Ectodermal cell (in vitro differentiated cells): Measurements from ENCODE around the gene DPP3.
"Not testable (repeated sequence)": the region's sequence is repeated elsewhere in the genome, so short reads cannot be mapped to it uniquely, and the experiment has no call there.

Experiments used
- H3K27ac ChIP-seq: 2 replicates; pipeline ENCODE4 v1.7.0; 2013; ENCODE audit warnings: mild to moderate bottlenecking, low read depth, low read length; ENCODE audit not compliant: insufficient read depth, poor library complexity, severe bottlenecking
- H3K27me3 ChIP-seq: 2 replicates; pipeline ENCODE4 v1.7.0; 2013; ENCODE audit warnings: mild to moderate bottlenecking, low read length; ENCODE audit not compliant: insufficient read depth, control insufficient read depth, poor library complexity, severe bottlenecking
- H3K36me3 ChIP-seq: one replicate; pipeline ENCODE4 v1.7.0; 2013; ENCODE audit warnings: low read length; ENCODE audit not compliant: control insufficient read depth, insufficient read depth
- H3K4me1 ChIP-seq: one replicate; pipeline ENCODE4 v1.7.0; 2013; ENCODE audit warnings: low read length; ENCODE audit not compliant: control insufficient read depth, insufficient read depth
- H3K4me3 ChIP-seq: 2 replicates; pipeline ENCODE4 v1.7.0; 2013; ENCODE audit warnings: low read depth, low read length, control low read depth; ENCODE audit not compliant: insufficient read depth
- H3K9me3 ChIP-seq: 2 replicates; pipeline ENCODE4 v1.7.0; 2013; ENCODE audit warnings: mild to moderate bottlenecking, low read length, moderate library complexity; ENCODE audit not compliant: control insufficient read depth
- WGBS, 2 experiments: methylation state at CpG; one replicate each; pipeline ENCODE4 v1.1.7; 2013; ENCODE audit warnings: missing lambda C conversion rate in 2 of 2; 5-methylcytosine and 5-hydroxymethylcytosine counted together

DPP3 gene

GRCh38 chr11:66447012-66447411 is 33.2 kb upstream of the DPP3 start:
- Histone ChIP-seq H3K9me3 (no peaks in the 10 kb centered on the region), H3K4me3 (no peak overlapping the region), H3K36me3 (no peaks in the 10 kb centered on the region), H3K4me1 (no peaks in the 10 kb centered on the region), H3K27ac (no peak overlapping the region), H3K27me3 (no peaks in the 10 kb centered on the region)

GRCh38 chr11:66448523-66448922 is 31.7 kb upstream of the DPP3 start:
- Histone ChIP-seq H3K4me1 (no peaks in the 10 kb centered on the region), H3K27ac (no peak overlapping the region), H3K9me3 (no peaks in the 10 kb centered on the region), H3K27me3 (no peaks in the 10 kb centered on the region), H3K36me3 (no peaks in the 10 kb centered on the region), H3K4me3 (no peak overlapping the region)
- 87 to 88% methylated on average over 4 of the region's 4 CpGs for WGBS, 2 experiments

- no peaks in the 10 kb centered on the region for H3K4me1 ChIP-seq
- H3K27ac ChIP-seq, result no peak overlapping the region
- WGBS, 2 experiments, result 82 to 86% methylated on average over 4 of the region's 4 CpGs
- no peaks in the 10 kb centered on the region for H3K9me3 ChIP-seq
- H3K27me3 ChIP-seq, result no peaks in the 10 kb centered on the region
- H3K36me3 ChIP-seq, result no peaks in the 10 kb centered on the region
- no peak overlapping the region for H3K4me3 ChIP-seq
Measured at GRCh38 chr11:66450560-66450959, 29.7 kb upstream of the DPP3 start.

GRCh38 chr11:66451663-66452062 is 28.6 kb upstream of the DPP3 start:
- Histone ChIP-seq H3K4me1 (no peaks in the 10 kb centered on the region), H3K9me3 (no peaks in the 10 kb centered on the region), H3K4me3 (no peak overlapping the region), H3K27me3 (no peaks in the 10 kb centered on the region), H3K36me3 (no peaks in the 10 kb centered on the region), H3K27ac (no peak overlapping the region)
- WGBS, 2 experiments, result 87 to 89% methylated on average over 4 of the region's 4 CpGs

- no peaks in the 10 kb centered on the region for H3K4me1 ChIP-seq
- WGBS, 2 experiments, result 73 to 76% methylated on average over 6 of the region's 6 CpGs
- H3K27me3 ChIP-seq, result no peaks in the 10 kb centered on the region
- H3K27ac ChIP-seq, result no peak overlapping the region
- H3K9me3 ChIP-seq, result no peaks in the 10 kb centered on the region
- no peaks in the 10 kb centered on the region for H3K36me3 ChIP-seq
- no peak overlapping the region for H3K4me3 ChIP-seq
Measured at GRCh38 chr11:66454247-66454646, 26.0 kb upstream of the DPP3 start.

- no peaks in the 10 kb centered on the region for H3K4me1 ChIP-seq
- no peaks in the 10 kb centered on the region for H3K36me3 ChIP-seq
- WGBS, 2 experiments, result 73 to 88% methylated on average over 3 of the region's 3 CpGs
- no peaks in the 10 kb centered on the region for H3K27me3 ChIP-seq
- no peaks in the 10 kb centered on the region for H3K9me3 ChIP-seq
- H3K27ac ChIP-seq, result no peak overlapping the region
- H3K4me3 ChIP-seq, result no peak overlapping the region
Measured at GRCh38 chr11:66454828-66455227, 25.4 kb upstream of the DPP3 start.

- 90 to 91% methylated on average over 6 of the region's 6 CpGs for WGBS, 2 experiments
- H3K36me3 ChIP-seq, result no peaks in the 10 kb centered on the region
- no peaks in the 10 kb centered on the region for H3K4me1 ChIP-seq
- no peaks in the 10 kb centered on the region for H3K27me3 ChIP-seq
- H3K4me3 ChIP-seq, result no peak overlapping the region
- no peak overlapping the region for H3K27ac ChIP-seq
- no peaks in the 10 kb centered on the region for H3K9me3 ChIP-seq
Measured at GRCh38 chr11:66457826-66458225, 22.4 kb upstream of the DPP3 start.

GRCh38 chr11:66459138-66459778 is 21.0 kb upstream of the DPP3 start:
- Histone ChIP-seq H3K4me1 (no peaks in the 10 kb centered on the region), H3K9me3 (no peaks in the 10 kb centered on the region), H3K27ac (no peak overlapping the region), H3K36me3 (no peaks in the 10 kb centered on the region), H3K4me3 (no peak overlapping the region), H3K27me3 (no peaks in the 10 kb centered on the region)
- WGBS, 2 experiments, result 83 to 88% methylated on average over 5 of the region's 5 CpGs

- Histone ChIP-seq H3K27ac (no peak overlapping the region), H3K9me3 (no peaks in the 10 kb centered on the region), H3K36me3 (no peaks in the 10 kb centered on the region), H3K27me3 (no peaks in the 10 kb centered on the region), H3K4me1 (no peaks in the 10 kb centered on the region), H3K4me3 (no peak overlapping the region)
Measured at GRCh38 chr11:66462010-66462409, 18.2 kb upstream of the DPP3 start.

GRCh38 chr11:66462911-66463310 is 17.3 kb upstream of the DPP3 start:
- peaks cover 5% of the 10 kb centered on the region for H3K4me1 ChIP-seq
- 94 to 96% methylated on average over 3 of the region's 3 CpGs for WGBS, 2 experiments
- no peaks in the 10 kb centered on the region for H3K27me3 ChIP-seq
- H3K27ac ChIP-seq, result no peak overlapping the region
- no peaks in the 10 kb centered on the region for H3K36me3 ChIP-seq
- no peaks in the 10 kb centered on the region for H3K9me3 ChIP-seq
- no peak overlapping the region for H3K4me3 ChIP-seq

- H3K27me3 ChIP-seq, H3K36me3 ChIP-seq, H3K27ac ChIP-seq, H3K9me3 ChIP-seq, H3K4me3 ChIP-seq: not testable (repeated sequence)
- whole genome bisulfite sequencing, 2 experiments, result 92 to 100% methylated on average over 2 to 4 of the region's 5 CpGs
- H3K4me1 ChIP-seq, result peaks cover 11% of the 10 kb centered on the region
Measured at GRCh38 chr11:66464116-66464515, 16.1 kb upstream of the DPP3 start.
